ENCODE results near the gene SATB2. TPM values are rescaled to one million over a fixed set of nuclear protein-coding genes. Genes with fewer than 3 reads are reported as not detected.

The SATB2 gene
- total and polyA plus RNA-seq, 8 donors, result 0.80 to 4.8 (median 3.2) TPM

- H3K9me3 ChIP-seq, result no peaks in the 10 kb centered on the region
- TF ChIP-seq CTCF (IDR thresholded peaks at IDR 0.05), result no peak
- DNase-seq, result no peak
- no peak overlapping the region for H3K4me3 ChIP-seq
- no peaks in the 10 kb centered on the region for H3K36me3 ChIP-seq
- peaks cover 8 to 58% (median 12%) of the 10 kb centered on the region in 4 donors for H3K27me3 ChIP-seq
- intact Hi-C loops (cut with DNase I), result no loop called here
- H3K4me1 ChIP-seq, result peaks cover 0 to 7% (median 0%) of the 10 kb centered on the region in 3 donors
- ATAC-seq, result no peak
- no peak for FAIRE-seq
- no peak overlapping the region for H3K27ac ChIP-seq
- WGBS, 2 donors, result 11 to 12% methylated on average over 11 of the region's 11 CpGs
Measured at GRCh38 chr2:199470361-199470671, 12.6 kb upstream of the SATB2 start.

GRCh38 chr2:199469514-199470360 is 12.0 kb upstream of the SATB2 start:
- no peak for DNase-seq
- TF ChIP-seq CTCF (IDR thresholded peaks at IDR 0.05), result no peak
- ATAC-seq, result no peak
- Histone ChIP-seq H3K9me3 (no peaks in the 10 kb centered on the region), H3K27me3 (peaks cover 9 to 64% (median 15%) of the 10 kb centered on the region in 4 donors), H3K36me3 (no peaks in the 10 kb centered on the region), H3K27ac (no peak overlapping the region), H3K4me1 (peaks cover 0 to 7% (median 0%) of the 10 kb centered on the region in 3 donors), H3K4me3 (peak overlapping the region in 1 of 4 donors; percentile 36)
- no peak for FAIRE-seq
- WGBS, 2 donors, result 7 to 15% methylated on average over 30 of the region's 30 CpGs
- intact Hi-C loops (cut with DNase I), result no loop called here

- TF ChIP-seq CTCF (IDR thresholded peaks at IDR 0.05), result no peak
- peak in 2 of 4 donors; percentile 8 to 10 for ATAC-seq
- no peaks in the 10 kb centered on the region for H3K36me3 ChIP-seq
- intact Hi-C loops (cut with DNase I), result no loop called here
- H3K4me1 ChIP-seq, result peaks cover 0 to 9% (median 0%) of the 10 kb centered on the region in 3 donors
- H3K27me3 ChIP-seq, result peaks cover 11 to 73% (median 19%) of the 10 kb centered on the region in 4 donors
- WGBS, 2 donors, result 11 to 14% methylated on average over 53 to 55 of the region's 55 CpGs
- no peak overlapping the region for H3K27ac ChIP-seq
- FAIRE-seq, result no peak
- H3K9me3 ChIP-seq, result no peaks in the 10 kb centered on the region
- H3K4me3 ChIP-seq, result peak overlapping the region in 1 of 4 donors; percentile 36
- DNase-seq, result peak in 2 of 6 donors; percentile 15 to 65
Measured at GRCh38 chr2:199468561-199469513, 11.1 kb upstream of the SATB2 start.

GRCh38 chr2:199467066-199467822 is 9.5 kb upstream of the SATB2 start:
- no peaks in the 10 kb centered on the region for H3K9me3 ChIP-seq
- no peak overlapping the region for H3K4me3 ChIP-seq
- DNase-seq (no peak), ATAC-seq (no peak), FAIRE-seq (no peak)
- intact Hi-C loops (cut with DNase I), result no loop called here
- H3K27ac ChIP-seq, result no peak overlapping the region
- H3K27me3 ChIP-seq, result peaks cover 11 to 80% (median 22%) of the 10 kb centered on the region in 4 donors
- H3K4me1 ChIP-seq, result peaks cover 0 to 16% (median 0%) of the 10 kb centered on the region in 3 donors
- no peaks in the 10 kb centered on the region for H3K36me3 ChIP-seq
- no peak for TF ChIP-seq CTCF (IDR thresholded peaks at IDR 0.05)
- 17 to 28% methylated on average over 23 of the region's 23 CpGs for WGBS, 2 donors

Data from pancreas (tissue), 10 donors.